ENCODE measurements around the gene PXDN.

GRCh38 chr2:1626271-1626681 is 118.0 kb downstream of the PXDN start:
- no peak for TF ChIP-seq POLR2A (IDR thresholded peaks at IDR 0.05)
- TF ChIP-seq POLR2AphosphoS5 (IDR thresholded peaks at IDR 0.05): no peak
